GM12878 (cell line): ENCODE measurements around the gene ZNF341. TPM values are rescaled to one million over a fixed set of nuclear protein-coding genes. Genes with fewer than 3 reads are reported as not detected.

Experiments used
- ATAC-seq: fragments of 200-7000 bp; cut with Tn5 transposase; 3 replicates; pipeline ENCODE4 v1.9.1; 2020; ENCODE audit warnings: mild to moderate bottlenecking, moderate library complexity
- BruUV-seq: library from RNA; stranded (reverse); fragments of 400-500 nt; replicated peaks from 2 replicates; lab custom pipeline; 2021; lab: Mats Ljungman, UMichigan
- CTCF ChIA-PET: fragments of 300-600 bp; sonication (Branson Sonifier 250); formaldehyde crosslinking; extraction: SDS; loops from one replicate; lab custom pipeline; 2021; ENCODE audit warnings: inconsistent platforms; lab: Yijun Ruan, JAX
- POLR2A ChIA-PET: fragments of 350-600 bp; formaldehyde crosslinking; extraction: SDS; loops from one replicate; lab custom pipeline; 2021; ENCODE audit warnings: inconsistent platforms; lab: Charles Lee
- RAD21 ChIA-PET: fragments of 300-600 bp; sonication (Branson Sonifier 250); formaldehyde crosslinking; loops from one replicate; lab custom pipeline; 2023; ENCODE audit warnings: antibody characterized with exemption; ENCODE audit not compliant: unreplicated experiment; lab: Charles Lee
- SMC1A ChIA-PET: fragments of 300-600 bp; sonication (Branson Sonifier 250); formaldehyde crosslinking; loops from one replicate; lab custom pipeline; 2023; ENCODE audit not compliant: unreplicated experiment, uncharacterized antibody; lab: Charles Lee
- DNase-seq: peaks from one replicate; pipeline ENCODE4 v3.0.0-alpha.2; 2011; ENCODE audit warnings: low read depth, low spot score
- FAIRE-seq: peaks from 3 replicates; lab custom pipeline; 2011; peaks lifted over from hg19 to GRCh38; lab: Jason Lieb, UNC
- H2AFZ ChIP-seq: 2 replicates; pipeline ENCODE4 v1.6.0; 2011; ENCODE audit warnings: low read depth, low read length, control low read depth; ENCODE audit not compliant: control insufficient read depth
- H3K27ac ChIP-seq: 2 replicates; pipeline ENCODE4 v1.5.1; 2011; ENCODE audit warnings: control low read depth; ENCODE audit not compliant: control insufficient read depth, insufficient read depth
- H3K27me3 ChIP-seq, 2 experiments: replicated peaks in 1 of 2; 2 replicates each; pipeline versions ENCODE4 v1.6.0 to v1.6.1; 2011; ENCODE audit warnings: low read length in 1 of 2; ENCODE audit not compliant: control insufficient read depth in 2 of 2, insufficient read depth in 2 of 2
- H3K36me3 ChIP-seq, 2 experiments: 2 replicates each; pipeline ENCODE4 v1.5.1; 2011; ENCODE audit warnings: low read length in 1 of 2; ENCODE audit not compliant: control insufficient read depth in 2 of 2, insufficient read depth in 2 of 2
- H3K4me1 ChIP-seq: 2 replicates; pipeline ENCODE4 v1.6.1; 2011; ENCODE audit warnings: mild to moderate bottlenecking, low read length, moderate library complexity, mixed read lengths; ENCODE audit not compliant: control insufficient read depth, insufficient read depth
- H3K4me2 ChIP-seq: 2 replicates; pipeline ENCODE4 v1.6.0; 2011; ENCODE audit warnings: control low read depth; ENCODE audit not compliant: control insufficient read depth, insufficient read depth
- H3K4me3 ChIP-seq: fragments of 200-600 bp; sonication (generic); 2 replicates; pipeline ENCODE4 v1.5.1; 2016
- H3K79me2 ChIP-seq: 2 replicates; pipeline ENCODE4 v1.6.0; 2011; ENCODE audit warnings: low read length; ENCODE audit not compliant: control insufficient read depth, insufficient read depth
- H3K9ac ChIP-seq: 2 replicates; pipeline ENCODE4 v1.8.0; 2011; ENCODE audit warnings: low read length, control low read depth, mixed read lengths; ENCODE audit not compliant: control insufficient read depth, insufficient read depth
- H3K9me3 ChIP-seq: replicated peaks from 3 replicates; pipeline ENCODE4 v1.5.1; 2011; ENCODE audit warnings: mild to moderate bottlenecking, low read length; ENCODE audit not compliant: control insufficient read depth, insufficient read depth
- H4K20me1 ChIP-seq: 2 replicates; pipeline ENCODE4 v1.6.0; 2011; ENCODE audit not compliant: control insufficient read depth, insufficient read depth
- BACH1 ChIP-seq: fragments of 450-650 bp; IDR thresholded peaks from 2 replicates; pipeline ENCODE4 v1.6.1; 2017; ENCODE audit warnings: mild to moderate bottlenecking, borderline replicate concordance
- ESRRA ChIP-seq: IDR thresholded peaks from 2 replicates; pipeline ENCODE4 v1.6.1; 2012; ENCODE audit warnings: mild to moderate bottlenecking, low read length, improper control_type of control experiment
- HCFC1 ChIP-seq: fragments of 150-350 bp; IDR thresholded peaks from 2 replicates; pipeline ENCODE4 v1.6.1; 2014; ENCODE audit warnings: low read length
- NFXL1 ChIP-seq: fragments of 450-650 bp; IDR thresholded peaks from 2 replicates; pipeline ENCODE4 v1.6.1; 2017; ENCODE audit warnings: antibody characterized with exemption, mild to moderate bottlenecking, borderline replicate concordance
- NR2C2 ChIP-seq: IDR thresholded peaks from 2 replicates; pipeline ENCODE4 v1.6.1; 2011; ENCODE audit warnings: borderline replicate concordance, low read depth; ENCODE audit not compliant: control insufficient read depth, insufficient read length
- POLR2AphosphoS2 ChIP-seq: IDR thresholded peaks from 2 replicates; pipeline ENCODE4 v1.6.1; 2011; ENCODE audit warnings: low read depth, mild to moderate bottlenecking, low read length, improper control_type of control experiment, moderate library complexity
- RBBP5 ChIP-seq: fragments of 200-600 bp; sonication (generic); conservative IDR thresholded peaks from 2 replicates; pipeline ENCODE4 v1.6.1; 2016
- WGBS: methylation state at CpG from one replicate; pipeline ENCODE4 v1.1.6; 2016; ENCODE audit warnings: low lambda C conversion rate; ENCODE audit not compliant: insufficient replicate concordance, insufficient coverage; ENCODE audit errors: missing lambda C conversion rate; 5-methylcytosine and 5-hydroxymethylcytosine counted together
- in situ Hi-C: fragments of 300-500 bp; cut with MboI; formaldehyde crosslinking; loops from 9 replicates; pipeline ENCODE4 v1.14.3; 2018; ENCODE audit warnings: mixed read lengths
- intact Hi-C: fragments of 100-400 bp; cut with micrococcal nuclease; formaldehyde crosslinking; loops from one replicate; pipeline ENCODE4 v1.14.2; 2022; ENCODE audit not compliant: unreplicated experiment
- polyA plus RNA-seq, 11 experiments: library from polyadenylated mRNA; depleted of rRNA in 4 of 11; unstranded in 6 of 11; stranded (reverse) in 5 of 11; fragments of >200 nt; fragmentation: Nextera tagmentation in 4 of 11; fragmentation: Illumina TruSeq in 1 of 11; extraction: Ambion mirVana in 4 of 11; extraction: Trizol in 1 of 11; gene quantifications; 1 replicate in 1 of 11; 2 replicates in 10 of 11; pipeline versions ENCODE4 v1.2.1 to v1.2.3, GENCODE V29; 2011 to 2016; ENCODE audit warnings: inconsistent platforms in 2 of 11, missing spikeins in 2 of 11, low read depth in 1 of 11
- total RNA-seq, 4 experiments: library from RNA; depleted of rRNA in 3 of 4; stranded (reverse); fragments of >200 nt in 3 of 4; fragmentation: Illumina TruSeq in 1 of 4; extraction: Trizol in 1 of 4; gene quantifications; 2 replicates each; pipeline versions ENCODE4 v1.2.1 to v1.2.3, GENCODE V29; 2013 to 2021
- TF ChIP-seq, protein P1 (sequence below): IDR thresholded peaks from 2 replicates; pipeline ENCODE4 v1.6.1; 2012; ENCODE audit warnings: low read depth, low read length, improper control_type of control experiment
- TF ChIP-seq, protein P2 (sequence below): fragments of 450-650 bp; formaldehyde crosslinking; IDR thresholded peaks from 2 replicates; pipeline ENCODE4 v1.5.0; 2022; ENCODE audit warnings: mild to moderate bottlenecking, missing genetic modification characterization
- TF ChIP-seq, protein P3 (sequence below): fragments of 450-650 bp; IDR thresholded peaks from 2 replicates; pipeline ENCODE4 v1.6.1; 2017; ENCODE audit warnings: low read depth, mild to moderate bottlenecking, moderate library complexity

ZNF341 gene
- total and polyA plus RNA-seq, 10 of the 15 experiments (the other 5 are each of a cell fraction or from before 2014, with no cell fraction given) = 0.18 to 5.0 (median 2.6) TPM

DNA sequence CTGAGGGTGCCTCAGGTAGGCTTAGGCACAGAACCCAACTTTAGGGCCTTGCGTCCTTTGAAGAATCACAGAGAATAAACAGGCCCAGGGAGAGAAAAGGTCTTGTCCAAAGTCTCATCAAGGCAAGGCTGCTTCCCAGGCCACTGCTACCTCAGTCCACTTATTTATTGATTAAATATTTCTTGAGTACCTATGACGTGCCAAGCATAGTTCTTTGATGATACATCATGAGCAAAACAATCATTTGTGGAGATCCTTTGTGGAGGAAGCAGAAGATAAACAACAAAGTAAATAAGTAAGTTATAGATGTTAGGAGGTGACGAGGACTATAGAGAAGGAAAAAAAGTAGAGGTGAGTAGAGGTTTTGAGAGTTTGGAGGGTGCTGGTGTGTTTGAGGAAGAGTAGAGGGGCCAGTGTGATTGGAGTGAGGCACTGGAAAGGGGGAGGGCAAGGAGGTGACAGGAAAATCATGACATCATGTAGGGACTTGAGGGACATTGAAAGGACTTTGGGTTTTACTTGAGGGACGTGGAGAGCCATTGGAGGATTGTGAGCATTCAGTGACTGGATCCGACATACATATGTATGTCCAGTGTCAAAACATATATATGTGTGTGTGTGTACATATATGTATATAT is 65.2 kb downstream of the ZNF341 start:
- 68% methylated on average over 5 of the region's 5 CpGs for WGBS
- Histone ChIP-seq H3K4me3 (no peak overlapping the region), H4K20me1 (no peaks in the 10 kb centered on the region), H3K27me3 (no peaks in the 10 kb centered on the region), H3K9ac (no peak overlapping the region), H3K4me2 (no peak overlapping the region), H2AFZ (no peak overlapping the region), H3K27ac (no peak overlapping the region), H3K36me3 (no peaks in the 10 kb centered on the region), H3K9me3 (no peaks in the 10 kb centered on the region)
- no peak for ATAC-seq
- intact Hi-C loops (no loop called here), in situ Hi-C loops (no loop called here)
- SMC1A ChIA-PET = no interaction called here
- no peak for FAIRE-seq
- BruUV-seq = no TSS peak
- RAD21 ChIA-PET = no interaction called here
- no peak for DNase-seq
- no peak for TF ChIP-seq NFXL1
- TF ChIP-seq NR2C2 = no peak
- no peak for TF ChIP-seq POLR2AphosphoS2
- TF ChIP-seq, protein P1, sequence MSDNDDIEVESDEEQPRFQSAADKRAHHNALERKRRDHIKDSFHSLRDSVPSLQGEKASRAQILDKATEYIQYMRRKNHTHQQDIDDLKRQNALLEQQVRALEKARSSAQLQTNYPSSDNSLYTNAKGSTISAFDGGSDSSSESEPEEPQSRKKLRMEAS = no peak
- TF ChIP-seq, protein P2, sequence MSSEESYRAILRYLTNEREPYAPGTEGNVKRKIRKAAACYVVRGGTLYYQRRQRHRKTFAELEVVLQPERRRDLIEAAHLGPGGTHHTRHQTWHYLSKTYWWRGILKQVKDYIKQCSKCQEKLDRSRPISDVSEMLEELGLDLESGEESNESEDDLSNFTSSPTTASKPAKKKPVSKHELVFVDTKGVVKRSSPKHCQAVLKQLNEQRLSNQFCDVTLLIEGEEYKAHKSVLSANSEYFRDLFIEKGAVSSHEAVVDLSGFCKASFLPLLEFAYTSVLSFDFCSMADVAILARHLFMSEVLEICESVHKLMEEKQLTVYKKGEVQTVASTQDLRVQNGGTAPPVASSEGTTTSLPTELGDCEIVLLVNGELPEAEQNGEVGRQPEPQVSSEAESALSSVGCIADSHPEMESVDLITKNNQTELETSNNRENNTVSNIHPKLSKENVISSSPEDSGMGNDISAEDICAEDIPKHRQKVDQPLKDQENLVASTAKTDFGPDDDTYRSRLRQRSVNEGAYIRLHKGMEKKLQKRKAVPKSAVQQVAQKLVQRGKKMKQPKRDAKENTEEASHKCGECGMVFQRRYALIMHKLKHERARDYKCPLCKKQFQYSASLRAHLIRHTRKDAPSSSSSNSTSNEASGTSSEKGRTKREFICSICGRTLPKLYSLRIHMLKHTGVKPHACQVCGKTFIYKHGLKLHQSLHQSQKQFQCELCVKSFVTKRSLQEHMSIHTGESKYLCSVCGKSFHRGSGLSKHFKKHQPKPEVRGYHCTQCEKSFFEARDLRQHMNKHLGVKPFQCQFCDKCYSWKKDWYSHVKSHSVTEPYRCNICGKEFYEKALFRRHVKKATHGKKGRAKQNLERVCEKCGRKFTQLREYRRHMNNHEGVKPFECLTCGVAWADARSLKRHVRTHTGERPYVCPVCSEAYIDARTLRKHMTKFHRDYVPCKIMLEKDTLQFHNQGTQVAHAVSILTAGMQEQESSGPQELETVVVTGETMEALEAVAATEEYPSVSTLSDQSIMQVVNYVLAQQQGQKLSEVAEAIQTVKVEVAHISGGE (CRISPR knock-in tag) = no peak
- TF ChIP-seq, protein P3, sequence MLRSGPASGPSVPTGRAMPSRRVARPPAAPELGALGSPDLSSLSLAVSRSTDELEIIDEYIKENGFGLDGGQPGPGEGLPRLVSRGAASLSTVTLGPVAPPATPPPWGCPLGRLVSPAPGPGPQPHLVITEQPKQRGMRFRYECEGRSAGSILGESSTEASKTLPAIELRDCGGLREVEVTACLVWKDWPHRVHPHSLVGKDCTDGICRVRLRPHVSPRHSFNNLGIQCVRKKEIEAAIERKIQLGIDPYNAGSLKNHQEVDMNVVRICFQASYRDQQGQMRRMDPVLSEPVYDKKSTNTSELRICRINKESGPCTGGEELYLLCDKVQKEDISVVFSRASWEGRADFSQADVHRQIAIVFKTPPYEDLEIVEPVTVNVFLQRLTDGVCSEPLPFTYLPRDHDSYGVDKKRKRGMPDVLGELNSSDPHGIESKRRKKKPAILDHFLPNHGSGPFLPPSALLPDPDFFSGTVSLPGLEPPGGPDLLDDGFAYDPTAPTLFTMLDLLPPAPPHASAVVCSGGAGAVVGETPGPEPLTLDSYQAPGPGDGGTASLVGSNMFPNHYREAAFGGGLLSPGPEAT = no peak
- no peak for TF ChIP-seq BACH1
- no peak for TF ChIP-seq ESRRA
- no peak for TF ChIP-seq HCFC1
- no peak for TF ChIP-seq RBBP5
- TF ChIP-seq, all 136 proteins: peak for 0
- Histone ChIP-seq H3K79me2 (no peaks in the 10 kb centered on the region), H3K4me1 (no peaks in the 10 kb centered on the region)
- CTCF ChIA-PET = interaction anchor here (1.2 kb wide), 1 partner anchor 14 kb away, joined by 3 read pairs; the partner anchor contains the start of gene CHMP4B
- POLR2A ChIA-PET = no interaction called here
